HG02885 (cell line): ENCODE results near the gene TMEM44.
"Not testable (repeated sequence)": the region's sequence is repeated elsewhere in the genome, so short reads cannot be mapped to it uniquely, and the experiment has no call there.

Source experiments
- ATAC-seq: cut with Tn5 transposase; IDR thresholded peaks from one replicate; pipeline ENCODE4 v1.9.1; 2021; ENCODE audit warnings: mild to moderate bottlenecking; ENCODE audit not compliant: unreplicated experiment, poor library complexity

The TMEM44 gene

DNA sequence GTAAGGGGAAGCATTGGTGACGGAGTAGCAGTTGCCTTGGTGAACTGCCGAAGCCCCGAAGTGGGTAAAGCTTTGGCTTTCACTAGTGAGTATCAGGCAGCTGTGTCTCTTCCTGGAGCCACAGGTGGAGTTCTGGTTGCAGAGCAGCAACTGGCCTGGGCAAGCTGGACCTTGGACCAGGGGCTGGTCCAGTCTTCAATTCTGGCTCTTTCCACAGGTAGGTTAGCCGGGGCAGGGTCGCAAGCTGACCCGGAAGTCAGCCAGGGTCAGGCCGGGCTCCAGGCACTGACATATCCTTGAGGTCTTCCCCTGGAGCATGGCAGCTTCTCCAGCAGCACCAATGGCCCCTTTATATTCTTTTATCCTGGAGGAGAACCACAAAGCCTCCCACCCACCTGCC lies 73.2 kb downstream of the TMEM44 start:
- no peak for ATAC-seq

- no peak for ATAC-seq
Measured at GRCh38 chr3:194559530-194559929, 73.7 kb downstream of the TMEM44 start.

GRCh38 chr3:194556086-194557056 lies 76.8 kb downstream of the TMEM44 start:
- ATAC-seq: peak; percentile 59

GRCh38 chr3:194555175-194556062 lies 77.8 kb downstream of the TMEM44 start:
- ATAC-seq: no peak

DNA sequence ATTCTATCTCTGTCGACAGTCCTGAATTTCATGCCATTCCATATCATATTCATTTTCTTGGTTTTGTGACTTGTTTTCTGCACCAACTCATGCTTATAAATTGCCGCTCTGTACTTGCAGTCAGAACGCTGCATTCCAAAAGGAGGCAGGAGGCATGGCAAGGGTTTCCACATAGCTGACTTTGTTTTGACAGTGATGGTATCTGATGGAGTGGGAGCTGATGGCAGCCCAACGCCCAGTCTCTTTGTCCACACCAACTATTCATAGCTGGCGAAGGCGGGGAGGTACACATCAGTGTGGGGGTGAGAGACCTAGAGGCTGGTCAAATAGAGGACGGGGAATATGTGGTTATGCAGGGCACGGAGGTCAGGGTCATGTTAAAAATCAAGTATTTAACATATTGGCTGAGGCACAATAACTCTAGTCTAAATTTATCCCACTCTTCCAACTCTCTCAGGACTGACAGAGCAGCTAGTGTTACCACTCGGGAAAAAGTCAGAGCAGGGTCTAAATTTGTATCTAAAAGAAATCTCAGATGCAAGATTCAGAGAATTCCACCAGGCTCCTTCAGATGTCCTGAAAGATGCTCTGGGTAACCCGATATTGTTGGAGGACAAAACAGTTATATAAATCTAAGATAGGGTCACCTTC lies 78.6 kb downstream of the TMEM44 start:
- ATAC-seq: no peak

- no peak for ATAC-seq
Measured at GRCh38 chr3:194552327-194552949, 80.8 kb downstream of the TMEM44 start.

- no peak for ATAC-seq
Measured at GRCh38 chr3:194549853-194550252, 83.4 kb downstream of the TMEM44 start.

- no peak for ATAC-seq
Measured at GRCh38 chr3:194548346-194549321, 84.6 kb downstream of the TMEM44 start.

GRCh38 chr3:194547042-194547441 lies 86.2 kb downstream of the TMEM44 start:
- no peak for ATAC-seq

- ATAC-seq: not testable (repeated sequence)
Measured at GRCh38 chr3:194545538-194545937, 87.7 kb downstream of the TMEM44 start.

GRCh38 chr3:194543550-194543949 lies 89.7 kb downstream of the TMEM44 start:
- ATAC-seq: no peak

DNA sequence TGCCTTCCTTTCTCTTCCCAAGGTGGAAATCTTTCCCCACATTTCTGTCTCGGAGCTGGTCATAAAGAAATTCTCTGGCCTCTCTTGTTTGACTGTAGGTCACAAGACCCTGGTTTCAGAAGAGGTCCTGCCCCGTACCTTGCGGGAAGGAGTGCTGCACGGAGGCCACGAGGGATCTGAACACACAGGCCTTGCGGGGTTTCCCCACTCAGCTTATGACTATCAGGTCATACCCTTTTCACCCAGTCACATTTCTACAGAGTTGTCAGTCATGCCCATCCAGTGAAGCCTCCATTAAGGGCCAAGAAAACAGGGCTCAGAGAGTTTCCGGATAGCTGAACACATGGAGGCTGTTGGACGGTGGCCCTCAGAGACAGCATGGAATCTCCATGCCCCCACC lies 91.7 kb downstream of the TMEM44 start:
- peak; percentile 60 for ATAC-seq

DNA sequence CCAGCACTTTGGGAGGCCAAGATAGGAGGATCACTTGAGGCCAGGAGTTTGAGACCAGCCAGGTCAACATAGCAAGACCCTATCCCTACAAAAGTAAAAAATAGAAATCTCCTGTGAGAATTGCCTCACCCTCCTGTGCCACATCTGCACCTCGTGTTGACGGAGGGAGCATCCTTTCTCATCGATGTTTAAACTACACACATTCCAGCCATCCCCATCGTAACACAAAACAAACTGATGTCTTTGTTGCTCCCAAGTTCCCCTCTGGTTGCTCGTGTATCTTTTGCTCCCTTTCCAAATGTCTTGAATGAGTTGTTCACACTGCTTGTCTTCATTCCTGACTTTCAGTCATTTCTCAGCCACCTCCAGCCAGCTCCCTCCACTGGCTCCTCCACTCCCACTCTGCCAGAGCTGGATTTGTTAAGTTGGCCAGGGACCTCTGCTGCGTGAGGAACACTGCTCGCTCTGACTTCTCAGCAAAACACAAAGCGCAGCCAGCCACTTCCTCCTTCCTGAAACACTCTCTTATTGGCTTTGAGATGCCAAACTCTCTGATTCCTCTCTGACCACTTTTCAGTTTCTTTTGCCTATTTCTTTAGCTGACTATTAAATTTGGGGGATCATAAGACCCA lies 92.8 kb downstream of the TMEM44 start:
- no peak for ATAC-seq

DNA sequence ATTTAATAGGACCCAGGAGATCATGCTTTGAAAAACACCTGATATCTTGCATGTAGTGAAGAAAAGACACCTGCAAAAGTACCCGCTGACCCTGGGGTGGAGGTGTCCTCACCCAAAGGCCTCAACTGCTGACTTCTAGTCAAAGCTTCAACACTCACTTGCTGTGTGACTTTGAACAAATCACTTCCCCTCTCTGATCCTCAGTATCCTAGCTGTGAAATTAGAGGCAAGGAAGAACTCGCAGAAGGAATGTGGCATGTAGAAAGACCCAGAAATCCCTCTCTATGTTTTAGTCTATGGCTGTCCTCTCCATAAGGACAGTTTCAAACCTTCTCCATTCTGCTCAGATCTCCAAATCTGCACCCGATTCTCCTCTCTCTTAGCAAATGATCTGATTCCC lies 93.7 kb downstream of the TMEM44 start:
- ATAC-seq: no peak

GRCh38 chr3:194537732-194538247 lies 95.4 kb downstream of the TMEM44 start:
- no peak for ATAC-seq
